GM12878 (cell line): ENCODE measurements around the gene PRRG1.

Source experiments
- POLR2A ChIP-seq: IDR thresholded peaks from 2 replicates; pipeline ENCODE4 v1.6.1; 2011; ENCODE audit warnings: low read depth, mild to moderate bottlenecking, low read length
- SMC3 ChIP-seq: IDR thresholded peaks from 2 replicates; pipeline ENCODE4 v1.6.1; 2011; ENCODE audit warnings: low read length, improper control_type of control experiment, borderline replicate concordance
- TCF7 ChIP-seq: IDR thresholded peaks from 2 replicates; pipeline ENCODE4 v1.6.1; 2014; ENCODE audit warnings: antibody characterized with exemption, borderline replicate concordance
- ZNF384 ChIP-seq: IDR thresholded peaks from 2 replicates; pipeline ENCODE4 v1.6.1; 2012; ENCODE audit warnings: low read depth, mild to moderate bottlenecking, low read length, improper control_type of control experiment, borderline replicate concordance
- TF ChIP-seq, protein P1 (sequence below), 3 experiments: IDR thresholded peaks in 2 of 3; conservative IDR thresholded peaks in 1 of 3; 2 replicates each; pipeline ENCODE4 v1.5.1; 2011; ENCODE audit warnings: low read depth in 3 of 3, low read length in 3 of 3, mild to moderate bottlenecking in 3 of 3, control low read depth in 2 of 3, moderate library complexity in 2 of 3, inconsistent platforms in 1 of 3, mixed read lengths in 1 of 3; ENCODE audit not compliant: control insufficient read depth in 2 of 3, insufficient read depth in 1 of 3; ENCODE audit errors: extremely low read depth in 1 of 3

DNA sequence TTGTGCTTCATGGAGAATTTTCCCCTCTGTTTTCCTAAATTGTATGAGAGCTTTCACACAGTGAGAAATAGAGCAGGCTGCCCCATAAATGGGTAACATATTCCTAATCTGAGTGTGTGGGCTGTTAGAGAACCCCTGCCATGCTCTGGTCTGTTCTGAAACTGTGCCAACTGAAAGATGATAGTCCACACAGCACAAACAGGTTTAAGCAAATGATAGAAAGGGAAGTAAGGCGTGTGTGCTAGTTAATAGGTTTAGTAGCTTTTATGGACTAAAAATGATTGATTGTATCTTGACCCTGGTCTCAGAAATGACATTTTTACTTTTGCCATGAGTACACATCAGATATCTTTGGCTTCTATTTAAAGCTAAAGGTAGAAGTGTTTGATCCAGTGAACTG, 106.2 kb downstream of the PRRG1 start:
- TF ChIP-seq TCF7: no peak
- TF ChIP-seq, protein P1, sequence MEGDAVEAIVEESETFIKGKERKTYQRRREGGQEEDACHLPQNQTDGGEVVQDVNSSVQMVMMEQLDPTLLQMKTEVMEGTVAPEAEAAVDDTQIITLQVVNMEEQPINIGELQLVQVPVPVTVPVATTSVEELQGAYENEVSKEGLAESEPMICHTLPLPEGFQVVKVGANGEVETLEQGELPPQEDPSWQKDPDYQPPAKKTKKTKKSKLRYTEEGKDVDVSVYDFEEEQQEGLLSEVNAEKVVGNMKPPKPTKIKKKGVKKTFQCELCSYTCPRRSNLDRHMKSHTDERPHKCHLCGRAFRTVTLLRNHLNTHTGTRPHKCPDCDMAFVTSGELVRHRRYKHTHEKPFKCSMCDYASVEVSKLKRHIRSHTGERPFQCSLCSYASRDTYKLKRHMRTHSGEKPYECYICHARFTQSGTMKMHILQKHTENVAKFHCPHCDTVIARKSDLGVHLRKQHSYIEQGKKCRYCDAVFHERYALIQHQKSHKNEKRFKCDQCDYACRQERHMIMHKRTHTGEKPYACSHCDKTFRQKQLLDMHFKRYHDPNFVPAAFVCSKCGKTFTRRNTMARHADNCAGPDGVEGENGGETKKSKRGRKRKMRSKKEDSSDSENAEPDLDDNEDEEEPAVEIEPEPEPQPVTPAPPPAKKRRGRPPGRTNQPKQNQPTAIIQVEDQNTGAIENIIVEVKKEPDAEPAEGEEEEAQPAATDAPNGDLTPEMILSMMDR (IDR thresholded peaks at IDR 0.05 in 2 of 3, conservative IDR thresholded peaks at IDR 0.05 in 1 of 3; ENCODE audit: control insufficient read depth in 2 of 3, extremely low read depth in 1 of 3, insufficient read depth in 1 of 3, low read depth in 3 of 3, low read length in 3 of 3): no peak
- TF ChIP-seq SMC3: no peak
- no peak for TF ChIP-seq POLR2A
- TF ChIP-seq ZNF384: no peak
